GM12865 (cell line): Measurements from ENCODE around the gene SCTR.

ENCODE experiments used
- DNase-seq: peaks from one replicate; pipeline ENCODE4 v3.0.0; 2010; ENCODE audit warnings: low read depth
- H3K4me3 ChIP-seq: 2 replicates; pipeline ENCODE4 v1.5.1; 2011; ENCODE audit warnings: mild to moderate bottlenecking, low read depth, low read length, control low read depth
- TF ChIP-seq, protein P1 (sequence below): IDR thresholded peaks from 2 replicates; pipeline ENCODE4 v1.5.1; 2011; ENCODE audit warnings: low read length, control low read depth, low read depth, inconsistent platforms; ENCODE audit not compliant: insufficient read depth; ENCODE audit errors: missing control alignments

Gene SCTR

DNA sequence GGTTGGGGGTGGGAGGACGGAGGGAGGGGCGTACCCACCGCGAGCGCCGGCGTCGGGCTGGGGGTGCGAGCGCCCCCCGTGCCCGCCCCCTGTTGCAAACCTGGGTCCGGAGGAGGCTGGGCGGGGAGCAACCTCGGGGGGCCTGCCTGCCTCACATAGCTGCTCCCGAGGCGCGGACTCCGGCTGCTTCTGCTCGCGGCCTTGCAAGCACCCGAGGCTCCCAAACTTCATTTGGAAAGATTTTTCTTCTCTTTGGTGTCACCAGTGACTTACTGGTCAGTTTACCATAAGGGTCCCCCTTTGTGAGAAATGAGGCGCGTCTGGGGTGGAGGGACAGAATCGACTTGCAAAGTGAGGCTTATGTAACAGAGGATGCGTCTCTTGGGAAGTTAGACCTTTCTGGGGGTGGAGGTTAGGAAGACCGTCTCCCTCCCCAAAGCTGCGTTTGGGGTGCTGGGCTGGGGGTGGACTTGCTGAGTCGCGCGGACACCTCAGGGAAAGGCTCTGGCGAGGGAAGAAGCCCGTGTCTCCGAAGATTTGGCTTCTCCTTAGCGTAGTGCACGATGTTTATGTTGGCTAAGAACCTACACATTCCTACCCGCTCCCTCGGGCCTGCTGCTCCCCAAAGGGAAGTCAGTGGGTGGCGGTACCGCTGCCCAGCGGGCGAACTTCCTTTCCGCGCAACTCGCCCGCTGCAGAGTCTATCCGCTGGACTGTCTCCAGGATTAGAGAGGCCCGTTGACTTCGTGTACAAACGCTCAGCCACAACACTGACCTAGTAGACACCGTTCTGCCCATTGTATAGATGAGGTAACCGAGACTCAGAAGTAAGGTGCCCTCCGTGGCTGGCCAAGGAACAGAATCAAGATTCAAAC lies 92.1 kb downstream of the SCTR start:
- TF ChIP-seq, protein P1, sequence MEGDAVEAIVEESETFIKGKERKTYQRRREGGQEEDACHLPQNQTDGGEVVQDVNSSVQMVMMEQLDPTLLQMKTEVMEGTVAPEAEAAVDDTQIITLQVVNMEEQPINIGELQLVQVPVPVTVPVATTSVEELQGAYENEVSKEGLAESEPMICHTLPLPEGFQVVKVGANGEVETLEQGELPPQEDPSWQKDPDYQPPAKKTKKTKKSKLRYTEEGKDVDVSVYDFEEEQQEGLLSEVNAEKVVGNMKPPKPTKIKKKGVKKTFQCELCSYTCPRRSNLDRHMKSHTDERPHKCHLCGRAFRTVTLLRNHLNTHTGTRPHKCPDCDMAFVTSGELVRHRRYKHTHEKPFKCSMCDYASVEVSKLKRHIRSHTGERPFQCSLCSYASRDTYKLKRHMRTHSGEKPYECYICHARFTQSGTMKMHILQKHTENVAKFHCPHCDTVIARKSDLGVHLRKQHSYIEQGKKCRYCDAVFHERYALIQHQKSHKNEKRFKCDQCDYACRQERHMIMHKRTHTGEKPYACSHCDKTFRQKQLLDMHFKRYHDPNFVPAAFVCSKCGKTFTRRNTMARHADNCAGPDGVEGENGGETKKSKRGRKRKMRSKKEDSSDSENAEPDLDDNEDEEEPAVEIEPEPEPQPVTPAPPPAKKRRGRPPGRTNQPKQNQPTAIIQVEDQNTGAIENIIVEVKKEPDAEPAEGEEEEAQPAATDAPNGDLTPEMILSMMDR = no peak
- no peak for DNase-seq
- peak overlapping the region; percentile 47 for H3K4me3 ChIP-seq

DNA sequence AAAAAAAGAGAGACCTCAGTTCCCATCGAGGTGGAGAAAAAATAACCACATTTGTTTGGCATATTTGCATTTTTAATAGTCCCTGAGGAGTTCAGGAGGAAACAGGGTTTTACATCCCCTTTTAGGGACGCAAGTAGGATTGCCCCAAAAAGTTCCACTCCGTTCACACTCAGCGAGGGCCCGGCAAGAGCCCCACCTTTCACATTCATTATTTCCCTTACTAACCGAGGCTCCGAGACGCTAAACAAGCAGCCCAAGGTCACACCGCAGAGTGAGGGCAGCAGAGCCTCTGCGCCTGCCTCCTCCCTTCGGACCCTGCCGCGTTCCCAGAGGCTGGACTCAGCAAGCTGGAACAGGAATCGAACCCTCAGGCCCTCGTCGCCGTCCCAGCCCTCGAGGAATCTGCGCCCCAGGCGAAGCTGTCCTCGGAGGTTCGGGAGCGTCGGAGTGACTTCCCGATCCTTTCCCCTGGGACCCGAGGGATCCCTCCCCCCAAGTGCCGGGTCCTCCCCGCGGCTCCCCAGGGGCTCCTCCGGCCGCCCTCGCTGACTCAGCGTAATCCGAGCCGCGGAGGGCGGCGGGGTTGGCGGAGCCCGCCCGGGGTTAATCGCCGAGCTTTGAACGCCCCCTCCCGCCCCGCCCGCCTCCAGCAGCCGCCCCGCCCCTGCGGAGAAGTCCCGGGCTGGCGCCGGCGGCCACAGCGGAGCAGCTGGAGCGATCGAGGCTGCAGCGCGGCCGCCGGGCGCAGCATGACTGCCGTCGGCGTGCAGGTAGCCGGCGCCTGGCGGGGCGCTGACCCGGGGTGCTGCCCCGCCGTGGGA lies 92.9 kb downstream of the SCTR start, which contains the start of gene TMEM37:
Gene TMEM37, plus strand, starts transcription at position 700 of the 821 bp plus-strand sequence. Its CDS starts 50 bp downstream, at position 750.
- TF ChIP-seq, protein P1 = no peak
- peak within 1 kb of the TSS; percentile 52 for H3K4me3 ChIP-seq
- DNase-seq = peak; percentile 82

DNA sequence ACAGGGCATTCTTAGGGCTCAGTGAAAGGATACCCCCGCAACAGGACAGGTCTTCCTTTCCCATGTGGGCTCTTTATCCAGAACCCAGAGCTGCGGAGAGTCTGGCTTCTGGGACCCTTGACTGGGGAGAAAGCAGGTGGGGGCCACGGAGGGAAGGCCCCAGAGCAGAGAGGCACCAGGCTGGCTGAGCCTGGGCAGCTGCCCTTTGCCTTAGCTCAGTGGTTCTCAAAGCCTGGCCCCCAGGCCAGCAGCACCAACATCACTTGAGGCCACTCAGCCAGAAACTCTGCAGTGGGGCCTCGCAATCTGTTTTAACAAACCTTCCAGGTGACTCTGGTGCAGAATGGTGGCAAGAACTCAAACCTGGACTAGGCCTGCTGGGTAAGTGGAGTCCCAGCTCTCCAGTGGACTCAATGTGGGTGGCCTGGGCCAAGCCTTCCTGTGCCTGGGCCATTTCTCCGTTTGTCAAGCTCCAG lies 94.2 kb downstream of the SCTR start:
- TF ChIP-seq, protein P1 = no peak
- no peak for DNase-seq
- H3K4me3 ChIP-seq = no peak overlapping the region

DNA sequence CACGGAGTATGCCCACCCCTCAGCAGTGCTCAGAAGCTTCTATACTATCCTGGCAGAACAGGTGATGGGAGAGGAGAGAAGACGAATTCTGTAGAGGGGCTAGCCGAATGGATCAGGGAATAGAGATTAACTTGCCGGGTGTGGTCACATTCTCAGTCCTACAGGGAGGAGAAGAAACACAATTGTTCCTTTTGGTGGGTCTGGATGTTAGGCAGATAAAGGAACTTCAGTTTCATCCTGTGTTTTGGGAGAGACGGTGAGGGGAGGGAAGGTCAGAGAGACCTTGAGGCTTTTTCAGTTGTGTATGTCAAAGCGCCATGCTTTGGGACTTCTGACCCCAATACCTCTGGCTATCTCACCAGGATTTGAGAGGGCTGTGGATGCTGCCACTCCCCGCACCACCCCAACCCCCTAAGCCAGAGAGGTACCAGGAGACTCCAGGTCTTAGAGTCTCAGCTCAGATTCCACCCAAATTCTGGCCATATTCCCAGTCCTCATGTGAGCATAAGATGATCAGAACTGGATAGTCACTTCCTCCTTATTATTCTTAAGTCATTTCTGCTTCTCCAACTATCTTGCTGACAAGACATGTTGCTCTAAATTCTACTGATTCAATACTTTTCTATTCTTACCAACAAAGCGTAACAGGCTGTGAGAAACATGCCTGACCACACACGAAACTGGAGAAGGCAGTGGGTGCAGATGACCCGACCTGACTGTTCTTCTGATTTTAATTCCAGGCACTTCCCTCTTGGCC lies 94.9 kb downstream of the SCTR start:
- peak; percentile 39 for DNase-seq
- TF ChIP-seq, protein P1 = no peak
- H3K4me3 ChIP-seq = no peak overlapping the region

DNA sequence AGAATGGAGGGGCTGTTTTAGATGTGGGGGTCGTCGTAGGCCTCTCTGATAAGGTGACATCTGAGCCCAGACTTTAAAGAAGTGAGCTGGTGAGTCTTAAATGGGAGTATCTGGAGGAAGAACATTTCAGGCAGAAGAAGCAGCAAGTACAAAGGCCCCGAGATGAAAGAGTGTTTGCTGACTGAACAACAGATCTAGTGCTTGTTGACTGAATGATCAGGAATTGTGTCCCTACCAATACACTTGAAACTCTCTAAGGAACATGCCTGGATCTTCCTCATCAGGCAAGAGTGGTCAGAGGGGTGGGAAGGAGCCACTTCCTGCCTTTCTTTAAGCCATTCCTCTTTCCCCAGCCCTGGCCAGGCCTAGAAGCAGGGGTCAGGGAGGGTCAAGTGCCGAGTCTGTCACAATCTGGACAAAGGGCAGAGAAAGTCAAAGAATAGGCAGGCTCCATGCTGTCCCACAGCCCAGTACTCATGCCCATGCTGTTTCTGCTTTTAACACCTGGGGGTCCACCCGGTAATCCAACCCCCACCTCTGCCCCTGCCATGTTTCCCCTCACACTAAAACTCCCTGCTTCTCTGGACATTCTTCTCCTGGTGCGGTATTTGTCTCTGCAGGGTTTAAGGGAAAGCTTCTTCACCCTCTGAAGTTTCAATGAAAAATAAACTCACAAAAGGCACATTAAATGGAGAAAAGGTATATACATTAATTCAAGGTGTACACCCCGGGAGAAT lies 95.6 kb downstream of the SCTR start:
- TF ChIP-seq, protein P1 = no peak
- no peak overlapping the region for H3K4me3 ChIP-seq
- no peak for DNase-seq

DNA sequence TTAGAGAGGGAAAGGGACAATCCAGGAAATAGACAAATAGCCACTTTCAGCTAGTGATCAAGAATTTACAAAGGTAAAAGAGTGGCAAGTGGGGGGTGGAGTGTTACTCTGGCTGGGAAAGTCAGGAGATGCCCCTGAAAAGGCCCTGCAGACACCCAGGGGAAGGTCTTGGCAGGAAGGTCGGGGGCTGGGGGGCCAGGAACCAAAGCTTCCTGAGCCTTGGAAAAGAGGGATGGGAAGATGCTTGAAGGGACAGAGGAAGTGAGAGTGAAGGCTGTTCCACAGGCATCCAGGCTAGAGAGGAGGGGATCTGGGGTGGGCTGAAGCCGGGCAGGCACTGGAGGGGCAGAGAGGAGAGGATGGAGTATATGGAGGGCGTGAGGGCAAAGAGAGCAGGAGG lies 96.5 kb downstream of the SCTR start:
- no peak for DNase-seq
- TF ChIP-seq, protein P1 = no peak
- H3K4me3 ChIP-seq = no peak overlapping the region
